NCI-H345 treated with DMSO at 0.1 percent for 48 hours (cell line): ENCODE data around the gene FRAS1.
"Not testable (repeated sequence)": the region's sequence is repeated elsewhere in the genome, so short reads cannot be mapped to it uniquely, and the experiment has no call there.

ENCODE experiments used
- DNase-seq: peaks from one replicate; lab custom pipeline; 2025; ENCODE audit not compliant: unreplicated experiment; lab: John Stamatoyannopoulos, UW

FRAS1 gene

DNA sequence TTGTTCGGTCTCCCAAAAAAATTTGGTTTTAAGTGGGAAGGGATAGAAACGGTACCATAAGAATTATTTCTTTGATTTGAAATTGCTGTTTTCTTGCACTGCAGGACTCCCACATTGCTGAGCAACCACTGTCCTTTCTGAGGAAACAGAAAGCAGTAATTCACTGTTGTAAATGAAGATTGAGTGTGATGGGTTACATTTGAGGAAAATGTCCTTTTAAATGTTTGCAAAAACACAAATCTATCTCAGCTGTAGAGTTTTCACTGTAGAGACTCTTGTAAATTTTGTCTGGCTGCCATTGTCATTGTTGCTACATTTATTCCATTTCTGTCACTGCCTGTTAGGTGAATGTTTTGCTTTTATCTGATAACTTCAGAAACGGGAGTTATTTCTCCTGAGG, 105.2 kb downstream of the FRAS1 start:
- no peak for DNase-seq

DNA sequence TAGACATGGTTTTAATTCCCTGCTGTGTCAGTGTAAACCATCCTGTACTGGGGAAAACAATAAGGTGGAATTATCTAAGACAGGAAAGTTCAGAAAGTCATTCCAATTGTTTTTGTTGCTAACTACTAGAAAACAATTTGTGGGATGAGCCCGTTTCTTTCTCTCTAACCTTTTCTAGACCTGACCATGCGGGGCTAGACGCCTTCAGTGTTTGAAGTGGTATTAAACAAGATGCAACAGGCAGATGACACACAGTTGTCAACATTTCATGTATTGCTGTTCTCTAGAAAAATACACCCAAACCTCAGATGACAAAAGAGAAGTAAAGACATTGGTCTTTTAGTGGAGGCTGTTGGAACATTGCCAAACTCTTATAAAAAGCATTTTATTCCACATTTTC, 105.7 kb downstream of the FRAS1 start:
- no peak for DNase-seq

DNA sequence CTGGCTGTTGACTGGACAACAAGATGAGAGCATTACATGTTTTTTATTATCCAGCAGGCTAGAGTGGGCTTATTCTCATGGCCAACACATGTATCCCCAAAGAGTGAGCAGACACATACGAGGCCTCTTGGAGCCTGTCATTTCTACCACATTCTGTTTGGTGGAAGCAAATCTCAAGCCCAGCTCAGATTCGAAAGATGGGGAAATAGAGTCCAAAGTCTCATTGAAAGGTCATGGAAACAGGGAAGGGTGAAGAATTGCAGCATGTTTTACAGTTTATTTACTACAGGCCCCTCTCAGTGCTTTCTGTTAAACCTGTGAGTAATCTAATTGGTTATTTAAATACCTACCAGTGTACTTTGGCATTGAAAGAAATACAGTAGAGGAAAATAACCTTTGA, 108.6 kb downstream of the FRAS1 start:
- DNase-seq = no peak

DNA sequence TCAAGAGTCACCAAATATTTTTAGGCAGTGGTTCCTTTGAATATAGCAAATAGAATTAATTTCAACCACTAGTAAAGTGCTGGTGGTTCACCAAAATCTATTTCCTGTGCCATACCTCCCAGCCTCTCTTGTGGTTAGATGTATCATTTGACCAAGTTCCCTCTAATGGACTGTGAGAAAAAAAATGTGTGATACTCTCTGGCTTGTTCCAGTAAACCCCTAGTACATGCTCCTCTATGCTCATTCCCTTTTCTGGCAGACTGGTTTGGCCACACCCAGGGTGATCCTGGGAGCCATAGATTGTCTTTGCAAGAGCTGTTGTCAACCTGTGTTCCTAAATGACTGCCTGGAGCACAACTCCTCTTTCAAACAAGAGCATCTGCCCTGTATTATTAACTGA, 109.5 kb downstream of the FRAS1 start:
- no peak for DNase-seq

DNA sequence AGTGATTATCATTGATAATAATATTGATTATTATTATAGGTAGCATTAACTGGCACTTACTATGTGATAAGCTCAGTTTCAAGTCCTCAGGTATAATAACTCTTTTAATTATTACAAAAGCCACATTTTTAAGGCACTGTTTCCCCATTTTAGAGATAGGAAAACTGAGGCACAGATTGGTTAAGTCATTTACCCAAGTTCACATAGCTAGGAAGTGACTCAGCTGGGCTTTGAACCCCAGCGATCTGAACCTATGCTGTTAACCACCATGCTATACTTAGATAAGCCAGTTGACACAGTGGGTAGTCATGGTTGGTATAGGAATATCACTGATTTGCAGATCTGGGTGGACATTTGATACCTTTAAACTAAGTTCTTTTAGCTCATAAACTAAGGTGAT, 110.4 kb downstream of the FRAS1 start:
- DNase-seq = no peak

DNA sequence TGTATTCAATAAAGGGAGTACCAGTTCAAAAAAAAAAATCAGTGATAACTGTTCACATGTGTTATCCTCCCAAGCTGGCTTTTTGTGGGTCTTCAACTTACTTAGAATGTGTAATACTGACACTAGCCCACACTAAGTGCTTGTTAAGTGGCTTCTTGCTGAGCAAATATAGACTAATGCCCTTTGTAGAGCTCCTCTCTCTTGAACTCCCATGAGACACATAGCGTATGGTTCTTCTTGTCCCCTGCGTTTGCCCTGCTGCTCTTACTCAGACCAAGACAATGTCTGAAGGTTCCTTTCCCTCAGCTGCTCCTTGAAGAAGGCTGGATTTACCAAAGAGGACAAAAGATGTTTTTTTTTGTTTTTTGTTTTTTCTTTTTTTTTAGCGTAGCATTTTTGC, 110.9 kb downstream of the FRAS1 start:
- peak; percentile 5 for DNase-seq

DNA sequence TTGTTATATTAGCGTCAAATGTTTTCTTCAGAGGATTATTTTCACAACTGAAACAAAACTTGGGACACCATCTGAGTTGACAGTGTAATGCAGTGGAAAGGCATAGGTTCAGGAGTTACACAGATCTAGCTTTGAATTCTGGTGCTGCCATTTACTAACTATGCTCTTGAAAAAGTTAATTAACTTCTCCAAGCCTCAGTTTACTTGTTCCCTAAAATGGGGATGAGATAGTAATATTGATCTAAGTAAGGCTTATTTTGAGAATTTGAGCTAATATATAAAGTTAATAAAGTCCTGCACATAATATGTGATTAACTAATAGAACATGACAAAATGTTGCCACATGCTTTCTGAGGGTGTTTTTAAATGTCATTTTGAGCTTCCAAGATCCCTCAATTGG, 112.6 kb downstream of the FRAS1 start:
- DNase-seq = no peak

DNA sequence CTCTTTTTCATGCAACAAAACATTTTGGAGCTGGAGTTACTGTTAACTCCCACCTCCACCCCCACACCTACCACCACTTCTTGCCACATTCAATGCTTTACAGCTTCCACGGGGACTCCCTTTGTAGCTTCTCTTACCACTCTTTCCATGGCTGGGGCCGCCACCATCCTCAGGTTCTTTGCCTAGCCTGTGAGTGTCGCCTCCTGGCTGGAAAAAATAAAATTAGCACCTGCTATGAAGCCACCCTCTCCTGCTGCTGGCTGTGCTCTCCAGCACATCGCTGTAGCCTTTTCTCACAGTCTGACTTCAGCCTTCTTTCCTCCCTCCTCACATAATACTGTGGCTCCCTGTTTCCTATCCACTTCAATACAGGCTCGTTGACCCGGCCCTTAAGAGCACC, 114.4 kb downstream of the FRAS1 start:
- DNase-seq = no peak

DNA sequence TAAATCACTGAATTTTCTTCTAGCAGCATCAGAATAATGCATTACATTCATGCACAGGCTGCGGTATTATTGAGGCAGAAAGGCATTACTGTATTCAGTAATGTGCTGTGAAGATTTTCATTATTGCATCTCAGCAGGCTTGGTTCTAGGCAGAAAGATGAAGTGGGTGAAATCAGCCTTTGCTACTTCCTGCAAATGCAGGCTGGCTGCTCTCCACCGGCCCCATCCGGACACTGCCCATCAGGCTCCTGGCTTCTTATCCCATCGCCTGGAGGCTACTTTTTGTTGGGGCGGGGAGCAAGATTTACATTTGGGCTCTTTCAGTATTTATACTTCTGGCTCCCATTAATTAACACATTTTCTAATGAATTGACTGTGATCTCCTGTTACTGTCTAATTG, 117.8 kb downstream of the FRAS1 start:
- DNase-seq = no peak

DNA sequence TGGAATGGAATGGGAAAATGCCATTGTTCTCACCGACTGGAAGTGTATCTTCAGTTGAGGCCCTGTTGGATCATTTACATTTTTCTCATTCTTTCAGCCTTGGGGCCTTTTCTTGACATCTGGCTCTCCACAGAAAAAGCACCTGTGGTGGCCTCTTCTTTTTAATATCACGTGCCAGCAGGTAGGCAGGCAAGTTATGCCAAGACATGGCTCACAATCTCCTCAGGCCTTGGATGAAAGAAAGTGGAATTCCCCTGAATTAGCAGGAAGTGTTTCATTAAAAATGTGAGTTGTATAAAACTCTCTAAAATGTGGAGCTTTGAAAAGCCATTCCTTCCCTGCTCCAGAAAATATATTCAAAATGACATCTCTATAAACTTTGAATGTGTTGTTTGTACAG, 122.1 kb downstream of the FRAS1 start:
- no peak for DNase-seq

DNA sequence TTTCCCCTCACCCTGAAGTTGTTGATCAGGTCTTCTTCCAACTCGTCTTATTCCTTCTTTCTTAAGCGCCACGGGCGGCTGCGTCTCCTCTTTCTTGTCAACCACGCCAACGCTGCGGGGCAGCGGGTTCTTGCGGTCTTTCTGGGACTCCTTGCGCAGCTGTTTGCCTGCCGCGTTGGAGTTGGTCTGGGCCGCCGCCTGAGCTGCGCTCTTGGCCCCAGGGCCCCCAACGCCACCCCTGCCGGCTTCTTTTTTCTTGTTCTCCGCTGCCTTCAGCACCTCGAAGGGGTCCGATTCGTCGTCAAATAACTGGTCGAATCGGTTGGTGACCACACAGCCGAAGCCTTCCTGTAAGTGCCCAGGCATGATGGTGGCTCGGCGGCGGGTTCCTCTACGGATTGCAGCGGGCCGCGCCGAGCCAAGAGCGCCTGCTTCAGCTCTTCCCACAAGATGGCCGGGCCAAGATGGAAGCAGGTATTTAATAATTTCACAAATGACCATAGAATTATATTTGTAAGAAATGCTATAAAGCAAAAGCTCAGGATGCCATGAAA, 124.6 kb downstream of the FRAS1 start:
- DNase-seq = not testable (repeated sequence)

DNA sequence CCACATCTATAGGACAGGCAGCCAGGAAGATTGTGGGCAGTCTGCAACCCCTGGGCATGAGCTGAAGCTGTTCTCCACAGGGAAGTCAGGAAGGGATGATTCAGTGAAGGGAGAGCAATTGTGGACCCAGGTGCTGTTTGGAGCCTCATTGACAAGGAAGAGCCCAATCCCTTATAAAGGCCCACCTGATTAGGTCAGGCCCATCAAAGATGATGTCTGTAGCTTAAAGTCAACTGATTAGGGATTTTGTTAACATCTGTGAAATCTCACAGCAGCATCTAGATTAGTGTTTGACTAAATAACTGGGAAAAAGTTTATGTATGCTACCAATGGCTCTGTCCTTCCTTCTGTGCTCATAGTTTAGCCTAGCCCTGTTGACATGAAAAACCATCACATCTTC, 127.5 kb downstream of the FRAS1 start:
- no peak for DNase-seq

DNA sequence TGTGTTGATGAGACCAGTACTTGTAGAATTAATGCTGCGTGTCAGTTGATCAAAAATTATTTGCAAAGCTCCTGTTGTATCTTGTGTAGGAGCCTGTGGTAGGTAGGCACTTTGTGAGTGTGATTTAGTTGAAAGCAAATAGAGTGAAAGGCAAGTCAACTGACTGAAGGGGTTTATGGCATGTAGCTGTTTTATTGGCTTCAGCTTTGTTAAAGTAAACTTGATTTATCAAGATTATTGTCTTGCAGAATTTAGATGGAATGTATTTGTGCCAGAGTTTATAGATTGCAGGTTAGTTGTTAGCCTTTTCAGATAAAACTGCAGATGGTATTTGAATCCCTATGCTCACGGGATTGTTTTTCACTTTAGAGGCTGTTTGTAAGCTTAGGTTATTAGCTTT, 128.0 kb downstream of the FRAS1 start:
- no peak for DNase-seq

DNA sequence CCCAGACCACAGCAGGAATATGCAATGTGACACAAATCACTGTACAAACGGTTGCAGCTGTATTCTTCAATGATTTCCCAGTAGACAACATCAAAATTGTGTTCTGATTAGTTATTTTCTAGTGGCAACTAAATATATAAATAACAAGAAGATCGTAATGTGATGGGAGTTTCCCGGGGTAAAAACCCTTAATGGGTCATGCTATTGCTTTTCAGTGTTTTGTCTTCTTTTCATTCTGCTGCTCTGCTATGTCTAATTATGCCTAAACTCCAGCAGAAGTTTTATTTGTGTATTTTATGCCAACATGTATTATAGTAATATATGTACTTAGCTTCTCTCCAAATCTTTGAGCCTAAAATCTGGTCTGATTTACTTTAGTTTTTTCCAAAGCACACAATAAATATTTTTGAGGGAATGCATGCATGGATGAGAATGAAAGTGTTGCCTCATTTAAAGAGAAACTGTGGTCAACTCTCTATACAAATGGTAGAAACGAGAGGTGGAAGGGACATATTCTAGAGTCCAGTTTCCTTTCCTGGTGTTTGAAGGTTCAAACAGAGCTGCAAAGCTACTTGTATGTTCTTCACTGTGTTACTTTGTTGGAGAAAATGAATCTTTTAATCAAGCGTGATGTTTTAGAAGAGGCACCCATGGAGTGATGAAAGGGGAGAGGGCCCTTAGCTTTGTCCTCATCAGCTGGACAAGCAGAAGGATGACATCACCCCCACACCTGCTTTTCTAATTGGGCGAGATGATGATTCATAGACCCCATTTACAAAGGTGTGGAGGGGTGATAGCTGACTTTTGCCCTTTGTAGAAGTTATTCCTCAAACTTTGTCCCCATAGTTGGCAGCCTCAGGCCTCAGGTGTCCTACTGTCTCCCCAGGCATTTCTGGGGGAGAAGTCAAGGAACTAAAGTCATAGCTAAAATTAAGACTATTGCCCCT, 129.7 kb downstream of the FRAS1 start:
- DNase-seq = no peak

DNA sequence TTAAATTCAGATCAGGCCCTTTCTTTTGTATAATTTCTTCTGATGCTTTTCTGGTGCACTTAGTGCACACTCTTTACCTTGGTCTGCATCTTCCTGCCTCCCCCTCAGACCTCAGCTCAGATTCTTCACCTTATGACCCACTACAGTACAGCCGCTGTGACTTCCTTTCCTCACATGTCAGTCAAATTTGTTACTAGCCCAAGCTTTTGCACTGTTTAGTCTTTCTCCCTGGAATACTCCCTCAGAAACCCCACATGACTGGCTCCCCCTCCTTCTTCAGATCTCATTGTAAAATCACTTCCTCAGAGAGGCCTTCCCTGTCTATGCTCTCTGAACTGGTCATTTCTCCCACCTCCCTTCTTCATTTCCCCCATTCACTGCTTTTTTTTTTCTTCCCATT, 132.9 kb downstream of the FRAS1 start:
- no peak for DNase-seq

DNA sequence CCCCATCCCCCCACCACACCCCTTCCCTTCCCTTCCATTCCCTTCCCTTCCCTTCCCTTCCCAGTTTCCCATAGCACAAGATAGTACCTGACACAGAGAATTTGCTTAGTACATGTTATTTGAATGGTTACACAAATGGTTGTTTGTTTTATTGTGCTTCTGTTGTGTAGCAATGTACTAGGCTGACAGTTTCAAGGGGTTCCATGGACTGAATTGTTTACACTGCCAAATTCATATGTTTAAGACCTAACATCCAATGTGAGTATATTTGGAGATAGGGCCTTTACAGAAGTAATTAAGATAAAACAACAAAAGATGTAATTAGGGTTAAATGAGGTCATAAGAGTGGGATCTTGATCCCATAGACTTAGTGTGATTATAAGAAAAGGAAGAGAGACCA, 133.5 kb downstream of the FRAS1 start:
- no peak for DNase-seq

DNA sequence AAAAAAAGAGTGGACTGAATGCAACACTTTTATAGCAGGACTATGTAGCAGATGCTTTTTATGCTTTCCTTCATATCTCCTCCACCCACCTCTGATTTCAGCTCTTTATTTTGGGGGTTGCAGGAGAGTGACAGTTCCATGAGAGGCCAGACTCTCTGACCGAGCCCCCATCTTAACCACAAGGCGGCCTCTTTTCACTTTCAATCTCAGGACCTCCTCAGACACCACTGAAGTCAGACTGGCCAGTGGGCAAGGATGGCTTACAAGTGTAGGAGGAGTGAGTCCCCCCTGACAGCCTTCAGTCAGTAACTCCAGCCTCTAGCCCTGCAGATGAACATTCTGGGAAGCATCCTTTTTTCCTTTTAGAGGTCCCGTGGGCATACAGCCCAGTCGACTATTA, 140.8 kb downstream of the FRAS1 start:
- DNase-seq = no peak

DNA sequence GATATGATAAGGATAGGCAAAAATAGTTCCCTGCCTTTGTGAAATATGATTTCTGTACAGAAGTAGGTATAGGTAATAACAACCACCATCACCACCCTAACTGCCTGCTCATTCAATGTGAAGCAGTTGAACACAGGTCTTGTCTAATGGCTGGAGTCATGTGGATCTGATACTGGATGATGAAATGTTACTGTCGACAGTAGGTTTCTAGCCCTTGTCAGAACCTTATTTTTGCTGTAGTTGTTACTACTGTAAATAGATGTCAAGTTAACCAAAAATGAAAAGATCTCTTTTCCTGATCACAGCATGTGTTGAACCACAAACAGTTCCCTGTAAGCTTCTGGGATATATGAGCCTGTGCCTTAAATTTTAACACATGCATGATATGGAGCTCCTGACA, 142.9 kb downstream of the FRAS1 start:
- no peak for DNase-seq

DNA sequence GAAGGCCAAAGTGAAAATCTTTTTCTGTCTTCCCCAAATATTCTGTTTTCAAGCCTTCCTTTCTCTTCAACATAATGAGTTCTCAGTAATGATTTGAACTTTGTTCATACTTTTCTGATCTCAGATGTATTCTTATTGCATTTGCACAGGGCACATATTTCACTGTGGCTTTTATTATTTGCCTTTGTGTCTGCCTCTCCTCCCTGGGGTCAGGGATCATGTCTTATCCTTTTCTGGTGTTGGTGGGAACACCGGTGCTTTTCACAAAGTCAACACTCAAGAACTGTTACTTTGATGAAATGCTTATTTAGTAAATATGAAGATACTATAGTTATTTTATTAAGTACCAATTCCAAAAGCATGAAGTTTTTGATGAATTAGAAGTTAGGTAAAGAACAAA, 143.8 kb downstream of the FRAS1 start:
- no peak for DNase-seq

DNA sequence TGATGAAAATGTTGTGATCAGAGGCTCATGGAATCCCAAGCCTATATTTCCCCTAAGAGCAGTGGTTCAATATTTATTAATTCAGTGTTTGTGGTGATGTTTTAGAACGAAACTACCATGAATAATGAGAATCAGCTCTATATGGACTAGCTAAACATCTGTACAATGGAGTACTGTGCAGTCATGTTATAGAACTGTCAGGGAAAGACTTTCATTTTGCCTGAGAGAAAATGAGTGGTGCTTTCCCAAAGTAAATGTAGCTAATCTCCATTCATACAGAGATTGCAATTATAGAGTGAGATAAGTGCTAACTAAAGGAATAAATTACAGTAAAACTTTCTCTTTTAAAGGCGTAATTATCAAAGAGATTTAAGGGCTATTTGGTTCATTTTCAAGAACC, 147.1 kb downstream of the FRAS1 start:
- DNase-seq = no peak

DNA sequence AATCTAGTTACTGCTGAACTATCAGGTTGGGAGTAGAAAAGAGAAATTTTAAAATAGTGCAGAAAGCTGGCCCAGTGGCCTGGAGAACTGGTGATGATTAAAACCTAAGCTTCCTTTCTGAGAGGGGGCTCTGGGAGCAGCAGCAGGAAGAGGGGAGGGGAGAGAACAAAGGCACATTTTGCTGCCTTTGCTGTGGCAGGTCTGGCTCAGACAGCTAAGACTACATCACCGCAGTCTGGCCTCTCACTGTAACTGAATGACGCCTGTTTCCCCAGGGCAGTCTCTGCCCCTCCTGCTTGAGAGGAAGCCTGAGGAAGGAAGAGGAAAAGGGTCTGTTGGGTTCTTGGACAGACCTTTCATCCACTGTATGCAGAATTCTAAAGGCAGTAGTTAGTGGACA, 148.5 kb downstream of the FRAS1 start:
- no peak for DNase-seq

DNA sequence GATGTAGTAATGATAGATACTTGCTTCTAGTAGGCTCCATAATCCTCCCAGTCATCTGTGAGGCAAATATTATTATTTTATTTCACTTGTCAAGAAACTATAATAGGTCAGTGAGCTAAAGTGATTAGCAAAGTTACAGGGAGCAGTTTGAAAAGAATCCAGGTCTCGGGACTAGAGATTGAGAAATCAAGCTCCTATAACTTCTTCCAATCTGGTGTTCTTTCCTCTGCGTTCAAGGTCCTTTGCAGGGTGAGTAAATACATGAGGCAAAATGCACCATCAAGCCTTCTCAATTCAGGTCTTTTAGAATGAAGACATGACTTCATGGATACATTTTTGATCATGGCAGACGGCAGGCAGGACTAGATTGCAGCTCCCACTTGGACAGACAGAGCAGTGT, 150.4 kb downstream of the FRAS1 start:
- no peak for DNase-seq

DNA sequence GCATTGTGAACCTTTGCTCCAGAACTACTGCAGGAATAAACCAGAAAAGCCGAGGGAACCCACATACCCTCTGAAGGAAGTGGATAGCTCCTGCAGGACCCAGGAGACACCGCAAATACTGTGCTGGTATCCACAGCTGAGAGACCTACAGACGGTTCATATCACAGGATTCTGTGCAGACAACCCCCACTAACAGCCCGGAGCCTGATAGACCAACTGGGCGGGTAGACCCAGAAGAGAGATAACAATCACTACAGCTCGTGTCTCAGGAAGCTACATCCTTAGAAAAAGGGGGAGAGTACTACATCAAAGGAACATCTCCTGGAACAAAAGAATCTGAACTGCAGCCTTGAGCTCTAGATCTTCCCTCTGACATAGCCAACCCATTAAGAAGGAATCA, 150.8 kb downstream of the FRAS1 start:
- no peak for DNase-seq
